Activated T-cell treated with anti-CD3 and anti-CD28 coated beads, Interleukin-2, amount 50 U/mL, for 1 hour (primary cell): ENCODE measurements around the gene FTL.
"Not testable (repeated sequence)": the region's sequence is repeated elsewhere in the genome, so short reads cannot be mapped to it uniquely, and the experiment has no call there.

Experiments
- DNase-seq: peaks from one replicate; pipeline ENCODE4 v3.0.0-alpha.2; 2020

The FTL gene

GRCh38 chr19:48965040-48965805 is at the start of gene FTL:
Gene FTL, plus strand, starts transcription at chr19:48965309. Its CDS starts 199 bp downstream, at chr19:48965508.
- peak; percentile 82 for DNase-seq

- DNase-seq: no peak
Observed at GRCh38 chr19:48915757-48916156, 49.4 kb upstream of the FTL start.

- no peak for DNase-seq
Observed at GRCh38 chr19:48918071-48918470, 47.0 kb upstream of the FTL start.

GRCh38 chr19:48918801-48919247 is 46.3 kb upstream of the FTL start:
- no peak for DNase-seq

- not testable (repeated sequence) for DNase-seq
Observed at GRCh38 chr19:48919271-48919670, 45.8 kb upstream of the FTL start.

GRCh38 chr19:48920949-48921348 is 44.2 kb upstream of the FTL start:
- no peak for DNase-seq

- DNase-seq: no peak
Observed at GRCh38 chr19:48921721-48922500, 43.2 kb upstream of the FTL start.

- no peak for DNase-seq
Observed at GRCh38 chr19:48922548-48923490, 42.3 kb upstream of the FTL start.

- DNase-seq: no peak
Observed at GRCh38 chr19:48925240-48925843, 39.8 kb upstream of the FTL start.

- not testable (repeated sequence) for DNase-seq
Observed at GRCh38 chr19:48925890-48926289, 39.2 kb upstream of the FTL start.

- no peak for DNase-seq
Observed at GRCh38 chr19:48926909-48927308, 38.2 kb upstream of the FTL start.

GRCh38 chr19:48927692-48928091 is 37.4 kb upstream of the FTL start:
- not testable (repeated sequence) for DNase-seq

- no peak for DNase-seq
Observed at GRCh38 chr19:48928164-48929025, 36.7 kb upstream of the FTL start.

- peak; percentile 90 for DNase-seq
Observed at GRCh38 chr19:48933382-48933932, 31.7 kb upstream of the FTL start, which contains the start of gene DHDH. Gene DHDH, plus strand, starts transcription at chr19:48933699. Its CDS starts 23 bp downstream, at chr19:48933722.

- DNase-seq: no peak
Observed at GRCh38 chr19:48934837-48935236, 30.3 kb upstream of the FTL start.

GRCh38 chr19:48935864-48936263 is 29.2 kb upstream of the FTL start:
- DNase-seq: no peak

GRCh38 chr19:48938256-48938655 is 26.9 kb upstream of the FTL start:
- no peak for DNase-seq

- DNase-seq: no peak
Observed at GRCh38 chr19:48940902-48941301, 24.2 kb upstream of the FTL start.

GRCh38 chr19:48943081-48943480 is 22.0 kb upstream of the FTL start:
- DNase-seq: no peak

GRCh38 chr19:48945415-48945814 is 19.7 kb upstream of the FTL start:
- DNase-seq: no peak

GRCh38 chr19:48945817-48946216 is 19.3 kb upstream of the FTL start:
- no peak for DNase-seq
